Loucy (cell line): ENCODE measurements around the gene TNFRSF25.

Experiments used
- H2AFZ ChIP-seq: fragments of 200-600 bp; sonication (generic); 2 replicates; pipeline ENCODE4 v1.6.0; 2016; ENCODE audit warnings: antibody characterized with exemption, mild to moderate bottlenecking, low read length, moderate library complexity
- H3F3A ChIP-seq: fragments of 200-600 bp; 2 replicates; pipeline ENCODE4 v1.6.0; 2016; ENCODE audit warnings: antibody characterized with exemption, low read depth, mild to moderate bottlenecking
- H3K27me3 ChIP-seq: fragments of 200-600 bp; sonication (generic); 2 replicates; pipeline ENCODE4 v1.6.1; 2014; ENCODE audit warnings: low read length, mild to moderate bottlenecking; ENCODE audit not compliant: insufficient read depth, poor library complexity, severe bottlenecking
- H3K36me3 ChIP-seq: fragments of 200-600 bp; sonication (generic); 2 replicates; pipeline ENCODE4 v1.6.1; 2016; ENCODE audit warnings: low read length; ENCODE audit not compliant: insufficient read depth
- H3K4me1 ChIP-seq: fragments of 200-600 bp; sonication (generic); 2 replicates; pipeline ENCODE4 v1.5.1; 2014; ENCODE audit warnings: low read length, mild to moderate bottlenecking; ENCODE audit not compliant: insufficient read depth, poor library complexity, severe bottlenecking
- H3K4me2 ChIP-seq: fragments of 200-600 bp; sonication (generic); 2 replicates; pipeline ENCODE4 v1.6.0; 2014; ENCODE audit warnings: antibody characterized with exemption, low read length, low read depth, mild to moderate bottlenecking; ENCODE audit not compliant: poor library complexity, severe bottlenecking
- H3K4me3 ChIP-seq: fragments of 200-600 bp; sonication (generic); 2 replicates; pipeline ENCODE4 v1.5.1; 2014; ENCODE audit warnings: low read length, mild to moderate bottlenecking, mixed read lengths; ENCODE audit not compliant: poor library complexity, severe bottlenecking
- H3K79me2 ChIP-seq: fragments of 200-600 bp; sonication (generic); 2 replicates; pipeline ENCODE4 v1.6.1; 2014; ENCODE audit warnings: low read length; ENCODE audit not compliant: insufficient read depth
- H3K9ac ChIP-seq: fragments of 200-600 bp; sonication (generic); 2 replicates; pipeline ENCODE4 v1.6.0; 2014; ENCODE audit warnings: mild to moderate bottlenecking, low read depth, low read length, moderate library complexity; ENCODE audit not compliant: poor library complexity, severe bottlenecking
- H3K9me2 ChIP-seq: fragments of 200-600 bp; sonication (generic); replicated peaks from 2 replicates; pipeline ENCODE4 v1.6.1; 2016; ENCODE audit warnings: low read depth, low read length, mixed read lengths
- H3K9me3 ChIP-seq: fragments of 200-600 bp; sonication (generic); 2 replicates; pipeline ENCODE4 v1.6.1; 2014; ENCODE audit warnings: mild to moderate bottlenecking, antibody characterized with exemption, low read length, low read depth; ENCODE audit not compliant: insufficient read depth
- H4K20me1 ChIP-seq: fragments of 200-600 bp; sonication (generic); 2 replicates; pipeline ENCODE4 v1.6.0; 2014; ENCODE audit warnings: antibody characterized with exemption, low read length, mild to moderate bottlenecking; ENCODE audit not compliant: insufficient read depth, poor library complexity, severe bottlenecking
- CTCF ChIP-seq: fragments of 200-600 bp; sonication (generic); conservative IDR thresholded peaks from 2 replicates; pipeline ENCODE4 v1.5.1; 2014; ENCODE audit warnings: mild to moderate bottlenecking, antibody characterized with exemption, low read length
- EZH2phosphoT487 ChIP-seq: fragments of 200-600 bp; IDR thresholded peaks from 2 replicates; pipeline ENCODE4 v1.6.1; 2018; ENCODE audit warnings: antibody characterized with exemption, mild to moderate bottlenecking, moderate library complexity, borderline replicate concordance

TNFRSF25 gene

GRCh38 chr1:6445062-6445763 is 20.8 kb downstream of the TNFRSF25 start:
- no peaks in the 10 kb centered on the region for H3K4me1 ChIP-seq
- no peak overlapping the region for H3K4me2 ChIP-seq
- no peaks in the 10 kb centered on the region for H3K27me3 ChIP-seq
- no peak overlapping the region for H2AFZ ChIP-seq
- no peaks in the 10 kb centered on the region for H3F3A ChIP-seq
- no peaks in the 10 kb centered on the region for H3K36me3 ChIP-seq
- TF ChIP-seq EZH2phosphoT487 (no peak), CTCF (peak; percentile 69)
- H4K20me1 ChIP-seq: no peaks in the 10 kb centered on the region
- H3K4me3 ChIP-seq: no peak overlapping the region
- H3K79me2 ChIP-seq: no peaks in the 10 kb centered on the region
- H3K9ac ChIP-seq: no peak overlapping the region
- H3K9me3 ChIP-seq: no peaks in the 10 kb centered on the region
- no peaks in the 10 kb centered on the region for H3K9me2 ChIP-seq

- Histone ChIP-seq H3K36me3 (no peaks in the 10 kb centered on the region), H3F3A (no peaks in the 10 kb centered on the region), H3K4me3 (no peak overlapping the region), H3K4me1 (no peaks in the 10 kb centered on the region), H3K9ac (no peak overlapping the region), H3K4me2 (no peak overlapping the region), H3K79me2 (no peaks in the 10 kb centered on the region), H4K20me1 (no peaks in the 10 kb centered on the region), H3K9me2 (no peaks in the 10 kb centered on the region), H2AFZ (no peak overlapping the region), H3K9me3 (no peaks in the 10 kb centered on the region), H3K27me3 (no peaks in the 10 kb centered on the region)
- TF ChIP-seq EZH2phosphoT487 (no peak), CTCF (no peak)
Measured at GRCh38 chr1:6444377-6444776, 21.6 kb downstream of the TNFRSF25 start.

- TF ChIP-seq CTCF (no peak), EZH2phosphoT487 (no peak)
- Histone ChIP-seq H3K79me2 (no peaks in the 10 kb centered on the region), H3K9ac (no peak overlapping the region), H3K9me3 (no peaks in the 10 kb centered on the region), H3K4me3 (no peak overlapping the region), H3K36me3 (no peaks in the 10 kb centered on the region), H3K4me2 (no peak overlapping the region), H2AFZ (no peak overlapping the region), H4K20me1 (no peaks in the 10 kb centered on the region), H3K27me3 (no peaks in the 10 kb centered on the region), H3K9me2 (no peaks in the 10 kb centered on the region), H3K4me1 (no peaks in the 10 kb centered on the region), H3F3A (no peaks in the 10 kb centered on the region)
Measured at GRCh38 chr1:6443339-6444115, 22.4 kb downstream of the TNFRSF25 start.
